Forelimb muscle (tissue), 1 donor: ENCODE data around the gene MMP11. TPM values are rescaled to one million over a fixed set of nuclear protein-coding genes. Genes with fewer than 3 reads are reported as not detected.

ENCODE experiments used
- DNase-seq: peaks from one replicate; pipeline ENCODE4 v3.0.0-alpha.2; 2013; ENCODE audit warnings: low read depth
- polyA plus RNA-seq: library from polyadenylated mRNA; unstranded; fragments of 120-200 nt; gene quantifications from one replicate; pipeline ENCODE4 v1.2.1, GENCODE V29; 2013; ENCODE audit not compliant: insufficient read length

The MMP11 gene
- polyA plus RNA-seq, 1 donor = 9.1 TPM

- DNase-seq = no peak
These were observed 29.3 kb downstream of the MMP11 start for GRCh38 chr22:23801886-23802377.

- no peak for DNase-seq
These were observed 30.6 kb downstream of the MMP11 start for GRCh38 chr22:23803001-23803819.

- DNase-seq = no peak
These were observed 32.2 kb downstream of the MMP11 start for GRCh38 chr22:23804781-23805291.

- no peak for DNase-seq
These were observed 34.2 kb downstream of the MMP11 start for GRCh38 chr22:23806837-23807236.

GRCh38 chr22:23812378-23812777, 39.7 kb downstream of the MMP11 start:
- no peak for DNase-seq

- no peak for DNase-seq
These were observed 43.0 kb downstream of the MMP11 start for GRCh38 chr22:23815541-23816155.

- no peak for DNase-seq
These were observed 43.7 kb downstream of the MMP11 start for GRCh38 chr22:23816156-23816976.

GRCh38 chr22:23817146-23817545, 44.5 kb downstream of the MMP11 start:
- DNase-seq = no peak

- no peak for DNase-seq
These were observed 45.9 kb downstream of the MMP11 start for GRCh38 chr22:23818541-23818940.

- DNase-seq = no peak
These were observed 48.1 kb downstream of the MMP11 start for GRCh38 chr22:23820748-23821211.

GRCh38 chr22:23822101-23822671, 49.5 kb downstream of the MMP11 start:
- DNase-seq = no peak

- DNase-seq = no peak
These were observed 50.7 kb downstream of the MMP11 start for GRCh38 chr22:23823331-23823791.

- no peak for DNase-seq
These were observed 52.0 kb downstream of the MMP11 start for GRCh38 chr22:23824476-23825245.

GRCh38 chr22:23825246-23825905, 52.7 kb downstream of the MMP11 start:
- no peak for DNase-seq

GRCh38 chr22:23826510-23827350, 54.1 kb downstream of the MMP11 start:
- DNase-seq = no peak

GRCh38 chr22:23827351-23827995, 54.8 kb downstream of the MMP11 start:
- DNase-seq = no peak

- DNase-seq = no peak
These were observed 56.4 kb downstream of the MMP11 start for GRCh38 chr22:23828800-23829680.
